HS-27A (cell line): ENCODE data around the gene CLSTN3.
"Not testable (repeated sequence)": the region's sequence is repeated elsewhere in the genome, so short reads cannot be mapped to it uniquely, and the experiment has no call there.

ENCODE experiments used
- DNase-seq: peaks from one replicate; pipeline ENCODE4 v3.0.0-alpha.2; 2012; ENCODE audit warnings: low read depth, missing footprints

The CLSTN3 gene

GRCh38 chr12:7103837-7104584, 26.2 kb upstream of the CLSTN3 start:
- no peak for DNase-seq

GRCh38 chr12:7106082-7106481, 24.1 kb upstream of the CLSTN3 start:
- DNase-seq, result no peak

- not testable (repeated sequence) for DNase-seq
Measured at GRCh38 chr12:7107181-7107580, 23.0 kb upstream of the CLSTN3 start.

GRCh38 chr12:7107636-7108002, 22.6 kb upstream of the CLSTN3 start:
- DNase-seq, result no peak

GRCh38 chr12:7108003-7108795, 22.0 kb upstream of the CLSTN3 start:
- DNase-seq, result peak; percentile 52

GRCh38 chr12:7108796-7109571, 21.2 kb upstream of the CLSTN3 start, which contains the start of gene C1RL:
C1RL (minus strand) TSS chr12:7109214; CDS start chr12:7109180, 34 bp downstream.
- peak; percentile 59 for DNase-seq

GRCh38 chr12:7109572-7109920, 20.6 kb upstream of the CLSTN3 start:
- DNase-seq, result no peak

- DNase-seq, result no peak
Measured at GRCh38 chr12:7110661-7111060, 19.5 kb upstream of the CLSTN3 start.

- DNase-seq, result no peak
Measured at GRCh38 chr12:7112041-7112440, 18.1 kb upstream of the CLSTN3 start.

- no peak for DNase-seq
Measured at GRCh38 chr12:7113389-7113871, 16.7 kb upstream of the CLSTN3 start.

DNA sequence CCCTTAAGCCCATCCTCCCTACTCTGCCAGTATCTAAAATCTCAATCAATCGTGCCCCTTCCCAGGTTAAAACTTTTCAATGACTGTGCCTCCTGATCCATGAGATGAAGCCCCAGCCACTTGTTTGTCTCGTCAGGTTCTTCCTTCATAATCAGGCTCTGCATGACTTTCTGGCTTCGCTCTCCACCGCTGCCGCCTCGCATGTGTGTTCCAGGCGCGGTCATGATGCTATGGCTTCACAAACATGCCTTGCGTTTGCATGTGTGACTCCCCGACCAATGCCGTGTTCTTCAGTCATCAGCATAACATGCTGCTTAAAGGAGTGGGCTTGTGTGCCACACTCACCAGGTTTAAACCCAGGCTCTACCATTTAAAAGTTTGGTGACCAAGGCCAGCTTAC, 16.2 kb upstream of the CLSTN3 start:
- no peak for DNase-seq

- DNase-seq, result no peak
Measured at GRCh38 chr12:7114851-7115250, 15.3 kb upstream of the CLSTN3 start.

DNA sequence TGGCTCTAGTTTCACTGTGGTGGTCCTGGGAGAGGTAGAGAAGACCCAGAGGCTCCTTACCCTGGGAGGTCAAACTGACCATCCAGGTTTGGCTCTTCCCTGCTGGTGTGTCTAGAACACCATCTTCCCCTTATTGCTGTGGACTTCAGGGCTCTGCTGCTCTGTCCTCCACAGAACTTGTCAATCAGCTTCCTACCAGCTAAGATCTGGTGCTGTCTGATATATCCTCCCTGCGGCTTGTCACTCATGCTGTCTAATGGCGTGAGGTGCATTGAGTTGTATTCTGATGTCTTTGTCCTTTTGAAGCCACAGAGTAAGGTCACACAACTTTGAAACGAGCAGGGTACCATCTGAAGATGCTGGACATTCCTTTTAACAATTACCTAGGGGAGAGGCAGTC, 14.0 kb upstream of the CLSTN3 start:
- DNase-seq, result no peak

- DNase-seq, result no peak
Measured at GRCh38 chr12:7116916-7117315, 13.3 kb upstream of the CLSTN3 start.

- no peak for DNase-seq
Measured at GRCh38 chr12:7117670-7118069, 12.5 kb upstream of the CLSTN3 start.

DNA sequence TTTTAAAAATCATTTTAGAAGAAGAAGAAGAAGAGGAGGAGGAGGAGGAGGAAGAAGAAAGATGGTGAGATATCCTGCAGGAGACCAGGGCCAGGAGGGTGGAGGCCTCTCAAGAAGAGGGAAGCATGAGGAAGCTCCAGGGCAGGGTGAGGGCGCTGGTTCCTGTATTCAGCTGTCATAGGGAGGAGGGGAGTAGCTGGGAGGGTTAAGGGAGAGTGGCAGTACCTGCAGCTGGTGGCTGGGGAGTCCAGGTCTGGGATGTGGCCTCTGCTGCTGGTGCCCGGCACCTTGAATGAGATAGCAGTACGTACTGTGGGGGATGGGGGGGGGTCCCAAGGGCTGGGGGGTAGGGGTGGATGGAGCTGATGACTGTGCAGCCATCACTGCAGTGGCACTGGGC, 11.3 kb upstream of the CLSTN3 start:
- no peak for DNase-seq

DNA sequence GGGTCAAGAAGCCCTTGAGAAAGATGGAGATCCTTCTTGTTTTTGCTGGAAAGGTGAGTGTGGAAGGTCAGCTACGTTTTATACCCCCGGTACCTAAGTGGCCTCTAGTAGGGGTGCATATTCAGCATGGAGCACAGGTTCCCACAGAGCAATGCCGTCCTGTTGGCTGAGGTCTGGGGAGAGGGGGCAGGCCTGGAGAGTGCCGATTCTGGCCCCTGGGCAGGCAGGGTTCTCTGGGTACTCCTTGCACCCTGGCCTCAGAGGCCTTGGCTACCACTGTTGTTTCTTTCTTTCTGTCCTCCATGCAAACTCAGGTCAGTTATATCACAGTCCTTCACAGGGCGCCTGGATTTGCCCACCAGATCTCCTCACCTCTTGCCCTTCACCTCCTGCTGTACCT, 10.0 kb upstream of the CLSTN3 start:
- DNase-seq, result no peak

GRCh38 chr12:7121324-7121723, 8.8 kb upstream of the CLSTN3 start:
- DNase-seq, result no peak

GRCh38 chr12:7122811-7123769, 7.1 kb upstream of the CLSTN3 start:
- DNase-seq, result no peak

DNA sequence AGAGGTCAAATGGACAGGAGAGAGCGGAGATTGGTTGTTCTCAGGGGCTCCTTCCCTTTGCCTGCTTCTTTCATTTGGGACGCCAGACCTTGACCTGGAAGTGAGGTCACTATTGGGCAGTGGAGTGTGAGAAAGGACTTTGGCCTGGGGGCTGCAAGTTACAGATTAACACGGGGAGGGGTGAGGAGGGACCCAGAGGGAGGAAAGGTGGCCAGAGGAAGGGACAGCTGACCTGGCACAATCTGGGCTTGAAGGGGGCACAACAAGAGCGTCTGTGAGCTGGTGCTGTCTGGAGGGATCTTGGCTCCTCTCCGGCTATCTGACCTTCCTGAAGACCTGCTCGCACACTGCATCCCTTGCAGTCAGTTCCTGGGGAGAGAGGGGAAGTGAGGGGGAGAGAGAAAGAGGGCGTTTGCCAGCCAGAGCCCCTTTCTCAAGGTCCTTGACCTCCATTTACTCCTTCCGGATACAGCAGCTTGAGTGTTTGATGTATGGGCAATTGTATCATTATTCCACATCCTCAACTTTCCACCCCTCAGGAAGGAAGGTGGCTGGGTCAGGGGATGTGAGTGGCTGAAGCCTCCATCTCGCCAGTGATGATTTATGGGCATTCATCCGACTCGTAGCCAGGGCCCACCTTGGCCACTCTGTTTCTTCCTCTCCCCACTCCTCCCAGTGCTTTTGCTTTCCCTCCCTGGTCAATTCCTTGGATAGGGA, 6.2 kb upstream of the CLSTN3 start:
- no peak for DNase-seq
